ENCODE results near the gene PLXNC1.
A peak's percentile ranks its signal among the peaks of the same experiment; 100 is the strongest.

PLXNC1 gene

DNA sequence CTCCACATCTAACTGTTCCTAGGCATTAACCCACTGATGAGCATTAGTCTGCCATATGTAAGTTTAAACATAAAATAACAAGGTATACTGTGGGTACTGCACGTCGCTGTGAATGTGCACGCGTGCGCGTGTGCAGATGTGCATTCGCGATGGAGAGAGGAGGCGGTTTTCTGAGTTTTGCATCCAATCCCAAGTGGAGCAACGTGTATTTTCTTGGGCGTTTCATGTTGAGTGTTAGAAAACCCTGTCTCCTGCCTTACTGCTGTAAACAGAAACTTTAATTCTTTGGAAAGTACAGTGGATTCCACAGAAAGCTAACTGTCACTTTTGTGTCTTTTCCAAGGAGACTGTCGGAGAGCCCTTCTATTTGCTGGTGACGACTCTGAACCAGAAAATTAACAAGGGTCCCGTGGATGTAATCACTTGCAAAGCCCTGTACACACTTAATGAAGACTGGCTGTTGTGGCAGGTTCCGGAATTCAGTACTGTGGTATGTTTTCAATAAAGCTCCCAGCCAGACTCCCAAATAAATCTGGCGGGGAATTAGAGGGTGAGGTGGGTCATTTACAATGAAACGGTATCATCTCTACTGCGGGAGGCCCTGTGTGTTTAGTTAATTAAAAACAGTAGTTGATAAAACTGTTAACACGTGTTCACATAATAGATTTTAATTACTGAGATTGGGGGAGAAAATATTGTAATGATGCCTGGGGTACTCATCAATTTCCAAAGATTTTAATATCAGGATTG is 116.5 kb downstream of the PLXNC1 start:
- no peak for DNase-seq (ENCODE audit: low spot score)

DNA sequence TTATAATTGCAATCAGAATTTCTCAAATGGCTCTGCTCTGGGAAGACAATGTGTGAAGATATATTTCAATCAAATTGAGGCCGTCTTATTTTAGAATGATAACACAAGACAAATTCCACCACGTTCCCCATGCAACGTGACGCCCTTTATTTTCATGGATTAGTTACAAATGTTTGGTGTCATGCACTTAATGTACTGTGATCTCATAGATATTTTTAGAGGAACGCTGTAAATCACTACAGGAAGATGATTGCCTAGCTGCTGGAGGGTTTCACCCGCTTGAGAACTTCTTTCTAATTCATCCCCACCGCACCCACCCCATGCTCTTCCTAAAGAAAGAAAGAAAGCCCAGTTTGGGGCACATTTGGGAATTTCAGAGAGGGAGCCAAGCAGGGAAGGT is 117.2 kb downstream of the PLXNC1 start:
- no peak for DNase-seq (ENCODE audit: low spot score)

- no peak for DNase-seq (ENCODE audit: low spot score)
Observed at GRCh38 chr12:94265966-94266745, 117.8 kb downstream of the PLXNC1 start.

DNA sequence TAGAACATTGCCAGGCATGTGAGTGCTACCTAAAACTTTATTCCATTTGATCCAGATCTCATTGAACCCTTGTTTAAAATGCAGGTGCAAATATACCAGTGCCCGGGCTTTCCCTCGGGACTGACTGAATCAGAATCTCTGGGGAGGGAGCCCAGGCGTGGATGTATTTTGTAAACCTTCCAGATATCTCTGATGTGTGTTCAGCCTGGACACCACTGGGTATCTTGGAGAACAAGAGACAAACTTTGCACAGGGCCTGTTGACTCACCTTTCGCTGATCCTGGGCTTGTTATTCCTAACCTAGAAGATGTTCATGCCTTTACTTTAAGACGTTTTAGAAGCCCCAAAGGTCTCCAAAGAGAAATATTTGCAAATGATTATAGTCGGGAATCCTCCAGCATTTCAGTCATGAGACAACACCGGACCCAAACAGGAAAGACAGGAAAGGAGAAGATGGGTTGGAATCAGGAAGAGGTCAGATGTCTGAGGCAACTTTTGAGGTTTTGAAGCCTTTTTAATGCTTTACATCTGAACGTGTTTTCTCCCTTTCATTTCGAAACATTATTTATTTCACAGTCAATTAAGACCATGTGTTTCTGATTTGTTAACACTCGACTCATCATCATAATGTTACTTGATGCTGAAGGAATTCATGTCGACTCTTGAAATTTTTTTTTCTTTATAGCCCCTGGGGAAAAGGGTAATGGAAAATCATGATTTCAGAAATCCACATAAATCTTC is 118.6 kb downstream of the PLXNC1 start:
- no peak for DNase-seq (ENCODE audit: low spot score)

DNA sequence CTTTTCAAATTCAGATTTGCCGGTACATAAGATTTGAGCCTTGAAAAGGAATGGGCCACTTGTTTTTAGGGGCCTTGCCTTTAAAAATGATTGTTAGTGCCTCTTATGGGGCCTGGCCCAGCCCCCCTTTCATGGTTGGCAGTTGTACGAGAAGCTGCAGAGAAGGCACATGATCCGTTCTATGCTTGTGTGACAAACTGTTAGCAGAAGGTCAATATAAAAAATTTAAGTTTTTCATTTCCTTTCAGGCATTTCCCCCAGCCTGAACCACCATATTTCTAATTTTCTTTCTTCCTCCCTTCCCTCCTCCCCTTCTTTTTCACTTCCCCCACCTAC is 119.1 kb downstream of the PLXNC1 start:
- DNase-seq (ENCODE audit: low spot score): no peak

DNA sequence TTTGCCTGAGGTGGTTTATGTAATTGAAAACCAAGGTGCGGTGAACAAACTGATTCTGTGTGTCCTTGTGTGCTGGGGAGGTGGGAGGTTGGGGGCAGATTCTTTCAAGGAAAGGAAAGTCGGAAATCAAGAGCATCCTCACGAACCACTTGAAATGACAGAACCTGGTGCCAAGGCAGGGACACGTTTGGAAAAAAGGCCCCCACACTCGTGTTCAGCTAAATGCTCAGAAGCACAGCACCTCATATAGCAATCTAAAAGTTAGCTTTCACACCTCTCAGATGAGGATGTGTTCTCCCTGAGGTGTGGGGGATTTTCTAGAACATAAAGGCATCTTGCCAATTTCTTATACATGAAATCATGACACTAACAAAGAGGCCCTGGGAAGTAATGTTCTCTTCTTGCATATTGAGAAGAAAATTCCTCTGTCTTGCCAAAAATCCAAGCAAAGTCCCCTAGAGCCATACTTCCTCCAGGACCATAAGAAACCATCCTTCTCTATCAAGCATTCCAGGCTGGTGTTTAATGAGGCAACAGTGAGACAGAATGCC is 119.6 kb downstream of the PLXNC1 start:
- DNase-seq (ENCODE audit: low spot score): no peak

DNA sequence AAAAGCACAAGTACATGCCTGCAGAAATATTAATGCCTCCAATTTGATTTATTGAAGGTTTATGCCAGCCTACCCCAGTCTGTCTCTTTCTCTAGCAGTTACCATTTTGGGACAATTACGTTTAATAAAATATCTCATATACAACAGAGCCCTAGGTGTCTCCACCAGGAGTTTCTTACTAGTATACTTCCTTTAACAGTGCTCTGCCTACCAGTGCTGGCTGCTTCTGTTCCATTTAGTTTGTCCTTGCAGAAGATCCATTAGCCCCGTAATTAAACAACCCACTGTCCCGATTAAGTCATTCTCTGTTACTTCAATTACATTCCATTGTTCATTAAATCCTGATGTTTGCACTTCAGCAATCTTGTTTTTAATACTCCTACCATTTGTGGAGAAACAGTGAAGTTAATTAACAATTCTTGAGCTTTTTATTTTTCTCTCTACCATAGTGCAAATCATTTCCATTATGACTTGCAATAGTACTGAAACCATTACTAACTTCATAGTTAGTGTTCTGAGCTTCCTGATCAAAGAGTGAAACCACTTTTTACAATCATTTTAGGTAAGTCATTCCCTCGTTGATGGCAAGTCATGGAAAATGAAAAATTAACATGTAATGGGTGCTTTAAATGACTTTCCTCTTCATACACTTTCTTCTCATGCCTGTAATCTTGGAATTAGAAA is 121.1 kb downstream of the PLXNC1 start:
- no peak for DNase-seq (ENCODE audit: low spot score)

DNA sequence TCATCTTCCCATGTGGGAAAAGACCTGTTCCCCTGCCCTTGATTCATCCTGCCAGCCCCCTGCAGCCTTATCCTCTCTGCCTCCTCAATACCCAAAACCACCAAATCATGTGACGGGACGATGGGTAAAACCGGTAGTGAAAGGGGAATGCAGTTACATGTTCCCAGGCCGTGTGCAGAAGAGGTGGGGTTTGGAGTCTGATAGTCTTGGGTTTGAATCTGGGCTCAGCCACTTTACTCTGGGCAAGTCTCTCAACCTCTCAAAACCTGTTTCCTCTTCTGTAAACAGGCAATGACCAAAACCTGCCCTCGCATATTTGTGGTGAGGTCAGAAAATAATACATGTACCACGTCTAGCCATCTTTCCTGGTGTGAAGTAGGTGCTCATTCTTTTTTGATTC is 123.0 kb downstream of the PLXNC1 start:
- DNase-seq (ENCODE audit: low spot score): no peak

GRCh38 chr12:94272280-94272679 is 123.9 kb downstream of the PLXNC1 start:
- DNase-seq (ENCODE audit: low spot score): no peak

- no peak for DNase-seq (ENCODE audit: low spot score)
Observed at GRCh38 chr12:94273272-94273671, 124.9 kb downstream of the PLXNC1 start.

DNA sequence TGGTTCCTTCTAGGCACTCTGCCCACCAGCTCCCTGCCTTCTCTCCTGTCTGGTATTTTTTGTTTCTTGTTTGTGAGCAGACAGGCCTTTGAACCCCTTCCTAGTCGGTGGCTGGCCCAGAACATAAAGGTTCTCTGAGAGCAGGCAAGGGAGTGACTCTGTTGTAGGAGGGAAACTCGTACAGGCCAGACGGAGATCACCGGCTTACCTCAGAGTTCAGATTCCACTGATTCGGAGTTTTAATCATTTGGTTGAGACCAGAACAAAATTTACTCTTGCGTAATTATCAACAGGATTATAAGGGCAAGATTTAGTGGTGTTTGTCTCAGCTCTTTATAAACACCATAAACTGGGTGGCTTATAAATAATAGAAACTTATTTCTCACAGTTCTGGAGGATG is 128.3 kb downstream of the PLXNC1 start:
- no peak for DNase-seq (ENCODE audit: low spot score)

DNA sequence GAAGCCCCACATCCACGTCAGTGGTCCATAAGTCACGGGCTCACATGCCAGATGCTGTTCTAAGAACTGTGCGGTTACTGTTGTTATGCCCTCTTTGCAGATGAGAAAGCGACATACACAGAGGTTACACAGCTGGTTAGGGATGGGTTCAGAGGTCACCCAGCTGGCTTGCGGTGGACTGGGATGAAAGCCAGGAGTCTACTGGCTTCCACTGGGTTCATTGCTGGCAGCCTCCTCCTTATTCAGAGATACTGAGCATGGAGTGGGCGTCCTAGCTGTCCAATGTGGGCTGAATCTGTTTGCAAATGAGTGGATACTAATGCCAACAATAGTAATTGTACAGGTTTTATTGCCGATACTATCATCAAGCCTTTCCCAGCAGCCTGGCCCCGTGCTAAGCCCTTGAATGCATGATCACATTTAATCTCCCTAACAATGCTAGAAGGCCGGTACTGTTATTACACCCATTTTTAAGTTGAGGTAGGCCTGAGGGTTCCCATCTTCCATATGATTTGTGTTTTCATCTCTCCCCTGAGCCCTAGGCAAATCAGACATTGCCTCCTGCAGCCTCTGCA is 129.1 kb downstream of the PLXNC1 start:
- no peak for DNase-seq (ENCODE audit: low spot score)

DNA sequence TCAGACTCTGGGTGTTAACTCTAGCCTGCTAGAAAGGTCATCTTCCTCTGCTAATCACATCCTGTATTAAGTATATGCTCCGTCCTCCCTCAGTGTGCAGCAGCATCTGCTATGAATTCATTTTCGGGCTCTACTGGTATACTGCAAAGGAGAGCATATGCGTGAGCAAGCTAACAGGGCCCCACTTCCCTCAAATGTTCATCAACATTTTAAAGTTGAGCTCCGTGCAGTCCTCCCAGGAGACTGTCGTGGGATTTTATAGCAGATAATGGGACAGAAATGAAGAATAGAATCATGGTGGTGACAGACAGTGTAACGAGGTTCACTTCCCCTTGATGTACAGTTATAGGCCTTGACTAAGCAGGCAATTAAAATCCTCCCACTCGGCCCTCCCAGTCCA is 131.7 kb downstream of the PLXNC1 start:
- DNase-seq (ENCODE audit: low spot score): no peak

DNA sequence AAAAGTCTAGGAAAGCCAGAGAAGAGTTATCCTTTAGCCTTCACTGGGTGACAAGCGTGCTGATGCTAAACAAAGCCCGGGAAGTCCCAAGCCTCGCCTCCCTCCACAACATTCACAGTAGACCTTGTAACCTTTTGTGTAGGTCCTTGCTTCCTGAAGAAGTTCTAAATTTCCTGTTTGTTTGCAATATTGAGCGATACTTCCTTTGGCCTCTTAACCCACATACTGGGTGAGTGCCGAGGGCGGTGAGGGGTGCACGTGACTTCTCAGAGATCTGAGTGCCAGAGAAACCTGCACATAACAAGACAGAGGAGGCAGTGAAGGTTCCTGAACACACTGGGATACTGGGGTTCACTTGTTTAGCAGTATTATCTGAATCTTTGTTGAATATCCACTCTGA is 134.3 kb downstream of the PLXNC1 start:
- DNase-seq (ENCODE audit: low spot score): no peak

DNA sequence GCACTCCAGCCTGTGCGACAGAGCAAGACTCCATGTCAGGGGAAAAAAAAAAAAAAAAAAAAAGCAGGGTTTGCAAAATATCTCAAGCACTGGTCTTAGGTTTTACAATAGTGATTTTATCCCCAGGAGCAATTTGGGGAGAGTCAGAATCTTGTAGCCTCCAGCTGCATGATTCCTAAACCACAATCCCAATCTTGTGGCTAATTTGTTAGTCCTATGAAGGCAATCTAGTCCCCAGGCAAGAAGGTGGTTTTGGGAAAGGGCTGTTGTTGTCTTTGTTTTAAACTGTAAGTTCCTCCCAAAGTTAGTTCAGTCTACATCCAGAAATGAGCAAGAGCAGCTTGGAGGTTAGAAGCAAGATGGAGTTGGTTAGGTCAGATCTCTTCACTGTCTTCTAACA is 135.7 kb downstream of the PLXNC1 start:
- DNase-seq (ENCODE audit: low spot score): no peak

DNA sequence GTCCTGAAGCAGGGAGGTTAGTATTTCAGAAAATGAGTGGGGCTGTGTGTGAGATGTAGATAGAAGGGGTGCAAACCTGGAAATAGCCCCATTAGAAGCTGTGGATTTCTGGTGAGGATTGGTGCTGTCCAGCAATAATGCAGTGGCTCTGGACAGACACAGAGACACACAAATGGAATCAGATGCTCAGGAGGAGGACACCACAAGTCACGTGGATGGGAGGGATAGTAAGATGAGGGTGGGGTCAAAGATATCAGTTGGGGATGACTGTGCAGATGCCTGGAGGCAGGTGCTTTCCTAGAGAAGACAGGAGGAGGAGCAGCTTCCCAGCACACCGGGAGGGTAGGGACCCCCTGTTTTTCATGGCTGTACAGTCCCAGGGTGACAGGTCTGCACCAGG is 136.5 kb downstream of the PLXNC1 start:
- no peak for DNase-seq (ENCODE audit: low spot score)

DNA sequence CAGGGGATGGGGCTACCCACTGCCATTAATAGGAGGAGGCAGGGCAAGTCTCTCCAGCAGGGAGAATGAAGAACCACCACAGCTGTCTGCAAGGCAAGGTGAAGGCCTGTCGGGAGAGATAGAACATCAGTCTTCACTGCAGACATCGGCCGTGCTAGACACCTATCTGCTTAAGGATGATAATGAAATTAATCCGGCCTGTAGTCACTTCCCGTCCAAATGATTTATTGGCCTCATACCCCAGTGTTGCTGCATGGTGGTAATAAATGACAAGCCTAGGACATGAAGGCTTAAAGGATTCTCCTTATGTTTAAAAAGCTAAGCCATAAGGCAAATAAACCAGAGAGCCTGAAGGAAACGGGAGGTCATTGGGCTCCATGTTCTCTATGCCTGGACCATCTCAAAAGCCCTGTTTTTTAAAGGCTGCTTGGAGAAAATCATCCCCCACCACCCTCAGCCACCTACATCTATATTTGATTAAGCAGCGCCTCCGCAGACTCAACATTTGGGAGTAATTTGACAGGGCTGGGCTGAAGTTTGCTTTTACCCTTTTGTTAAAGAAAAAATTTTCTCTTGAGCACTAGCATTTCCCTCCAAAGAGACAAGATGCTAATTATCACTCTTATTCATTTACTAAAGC is 137.7 kb downstream of the PLXNC1 start:
- DNase-seq (ENCODE audit: low spot score): no peak

DNA sequence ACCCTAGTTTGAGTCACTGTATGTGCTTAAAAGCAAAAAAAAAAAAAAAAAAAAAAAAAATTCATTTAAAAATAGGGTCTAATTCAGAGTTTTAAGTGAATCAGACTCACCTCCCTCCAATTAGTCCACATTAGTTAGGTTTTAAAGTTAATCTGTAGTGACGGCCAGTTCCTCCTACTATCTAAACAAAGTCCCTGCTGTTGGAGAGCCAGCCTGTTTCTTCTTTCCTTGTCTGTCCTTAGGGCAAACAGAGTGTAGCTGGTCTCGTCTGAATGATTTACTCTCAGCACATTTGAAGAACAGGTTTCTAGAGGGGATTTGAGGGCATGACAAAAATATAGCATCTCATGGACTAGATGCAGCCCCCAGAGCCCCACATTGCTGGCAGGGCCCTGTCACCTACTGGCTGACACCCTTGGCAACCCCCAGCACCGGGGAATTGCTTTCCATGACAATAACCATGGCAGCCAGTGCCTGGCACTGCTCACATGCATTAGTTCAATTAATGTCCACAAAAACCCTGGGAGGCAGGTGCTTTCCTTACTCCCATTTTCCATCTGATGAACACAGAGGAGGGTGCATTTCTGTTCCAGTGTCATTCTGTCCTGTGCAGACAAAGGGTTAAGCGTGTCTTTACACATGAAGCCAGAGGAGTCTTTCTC is 138.3 kb downstream of the PLXNC1 start:
- no peak for DNase-seq (ENCODE audit: low spot score)

- no peak for DNase-seq (ENCODE audit: low spot score)
Observed at GRCh38 chr12:94287245-94287628, 138.9 kb downstream of the PLXNC1 start.

- peak; percentile 76 for DNase-seq (ENCODE audit: low spot score)
Observed at GRCh38 chr12:94289461-94290312, 141.3 kb downstream of the PLXNC1 start.
